Measurements from ENCODE around the gene ZNF205. TPM values are rescaled to one million over a fixed set of nuclear protein-coding genes. Genes with fewer than 3 reads are reported as not detected.
"Not testable (repeated sequence)": the region's sequence is repeated elsewhere in the genome, so short reads cannot be mapped to it uniquely, and the experiment has no call there.

ZNF205 gene
- total RNA-seq, 1 experiment from 2014 or later, result 9.3 TPM

DNA sequence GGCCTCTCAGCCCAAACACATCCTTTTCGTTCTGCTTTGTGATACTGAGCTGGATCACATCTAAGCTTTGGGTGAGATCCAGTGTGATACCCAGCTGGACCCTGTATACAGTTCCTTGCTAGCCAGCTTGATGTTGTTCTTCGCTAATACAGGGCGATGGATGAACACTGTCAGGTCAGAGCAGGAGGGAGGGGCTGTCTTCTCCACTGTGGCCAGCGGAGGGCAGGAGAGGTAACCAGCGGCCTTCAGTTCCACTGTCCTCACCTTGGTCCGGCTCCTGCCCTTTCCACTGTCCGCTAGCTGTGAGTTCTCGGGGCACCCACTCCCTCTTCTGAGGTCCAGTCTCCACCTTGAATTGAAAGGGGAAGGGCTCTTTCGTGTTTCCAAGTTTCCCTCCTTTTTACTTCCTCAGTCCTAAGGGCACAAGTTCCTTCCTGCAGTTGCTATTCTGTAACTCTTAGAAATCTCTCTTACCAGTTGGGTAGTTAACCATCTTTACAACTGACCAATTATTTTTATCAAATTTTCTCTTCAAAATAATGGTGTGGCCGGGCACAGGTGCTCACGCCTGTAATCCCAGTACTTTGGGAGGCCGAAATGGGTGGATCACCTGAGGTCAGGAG is 19.5 kb downstream of the ZNF205 start:
- peak; percentile 43 for DNase-seq (ENCODE audit: low read depth)

GRCh38 chr16:3133844-3134243 is 21.5 kb downstream of the ZNF205 start:
- DNase-seq (ENCODE audit: low read depth), result no peak

DNA sequence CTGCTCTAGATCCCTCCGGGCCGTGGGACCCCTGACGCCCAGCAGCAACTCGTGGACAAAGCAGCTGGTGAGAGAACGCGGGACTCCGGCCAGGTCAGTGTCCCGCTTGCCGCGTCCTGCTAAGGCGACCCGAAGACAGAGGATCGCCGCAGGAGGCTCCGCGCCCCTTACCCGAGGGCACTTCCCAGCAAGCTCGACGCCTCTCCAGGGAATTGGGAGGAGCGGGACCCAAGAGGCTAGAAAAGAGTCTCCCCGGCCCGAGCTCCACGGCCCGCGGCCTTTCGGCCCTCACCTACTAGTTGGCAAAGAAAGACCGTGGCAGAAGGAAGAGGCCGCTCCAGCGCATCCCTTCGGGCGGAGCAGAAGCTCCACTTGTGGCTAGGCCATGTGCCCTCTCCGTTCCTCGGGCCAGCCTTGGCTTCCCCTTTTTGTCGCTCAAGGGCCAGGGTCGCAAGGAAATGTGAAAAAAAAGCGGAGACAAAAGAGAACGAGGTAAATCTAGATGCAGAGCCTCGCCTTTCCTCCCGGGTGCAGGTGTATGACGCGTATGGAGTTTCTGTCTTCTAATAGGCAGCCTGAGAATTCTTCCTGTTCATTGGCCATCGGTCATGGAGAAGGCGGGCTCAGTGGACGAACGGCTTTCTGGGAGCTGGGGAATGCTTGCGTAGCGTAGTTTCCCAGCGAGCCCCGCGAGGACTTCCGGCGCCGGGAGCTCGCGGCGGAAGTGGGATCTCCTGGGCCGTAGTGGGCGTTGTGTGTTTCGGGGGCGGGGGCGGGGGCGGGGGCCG is 22.1 kb downstream of the ZNF205 start, which contains the start of gene ZNF213:
ZNF213 (plus strand) TSS at position 692 of the 788 bp plus-strand sequence. CDS start 2,252 bp downstream, outside the sequence.
- DNase-seq (ENCODE audit: low read depth), result peak; percentile 97

- DNase-seq (ENCODE audit: low read depth), result no peak
Measured at GRCh38 chr16:3135126-3135715, 22.8 kb downstream of the ZNF205 start.

DNA sequence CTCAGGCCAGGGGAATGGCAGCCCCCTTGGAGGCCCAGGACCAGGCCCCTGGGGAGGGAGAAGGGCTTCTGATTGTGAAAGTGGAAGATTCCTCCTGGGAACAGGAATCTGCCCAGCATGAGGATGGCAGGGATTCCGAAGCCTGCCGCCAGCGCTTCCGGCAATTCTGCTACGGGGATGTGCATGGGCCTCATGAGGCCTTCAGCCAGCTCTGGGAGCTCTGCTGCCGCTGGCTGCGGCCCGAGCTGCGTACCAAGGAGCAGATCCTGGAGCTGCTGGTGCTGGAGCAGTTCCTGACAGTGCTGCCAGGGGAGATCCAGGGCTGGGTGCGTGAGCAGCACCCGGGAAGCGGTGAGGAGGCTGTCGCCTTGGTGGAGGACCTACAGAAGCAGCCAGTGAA is 24.9 kb downstream of the ZNF205 start:
- no peak for DNase-seq (ENCODE audit: low read depth)

DNA sequence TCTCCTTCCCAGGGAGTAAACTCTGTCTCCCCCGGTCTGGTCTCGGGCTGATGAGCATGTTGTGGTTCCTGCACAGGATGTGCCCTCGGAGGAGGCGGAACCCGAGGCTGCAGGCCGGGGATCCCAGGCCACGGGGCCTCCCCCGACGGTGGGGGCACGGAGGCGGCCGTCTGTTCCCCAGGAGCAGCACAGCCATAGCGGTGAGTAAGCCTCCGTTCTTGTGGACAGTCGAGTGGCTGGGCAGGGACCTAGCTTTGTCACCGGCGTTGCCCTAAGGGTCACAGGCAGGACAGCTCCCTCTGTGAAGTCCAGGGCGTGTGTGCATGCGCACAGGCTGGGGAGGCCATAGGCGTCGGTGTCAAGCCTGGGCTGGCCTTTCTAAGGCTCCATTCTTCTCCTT is 26.0 kb downstream of the ZNF205 start:
- DNase-seq (ENCODE audit: low read depth), result no peak

DNA sequence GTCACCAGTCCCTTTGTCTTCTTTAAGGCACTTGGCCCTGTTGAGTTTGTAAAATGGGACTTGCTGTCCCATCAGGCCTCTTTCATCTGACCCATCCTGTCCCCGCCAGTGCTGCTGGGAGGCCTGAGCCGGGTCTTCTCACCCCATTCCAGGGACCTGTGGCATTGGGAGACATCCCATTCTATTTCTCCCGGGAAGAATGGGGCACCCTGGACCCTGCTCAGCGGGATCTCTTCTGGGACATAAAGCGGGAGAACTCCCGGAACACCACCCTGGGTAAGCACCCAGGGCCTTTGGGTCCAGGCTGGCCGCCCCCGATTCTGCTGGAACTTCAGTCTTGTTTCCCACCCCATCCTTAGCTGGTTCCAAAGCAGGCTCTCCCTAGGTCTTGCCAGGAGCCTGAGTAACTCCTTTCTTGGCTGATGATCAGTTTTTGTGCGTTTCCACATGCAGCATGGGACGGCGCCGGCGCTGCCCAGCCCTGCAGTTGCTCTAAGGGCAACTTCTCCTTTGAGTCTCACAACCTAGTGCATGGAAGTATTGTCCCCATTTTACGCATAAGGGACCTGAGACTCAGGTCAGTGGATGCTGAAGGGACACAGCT is 26.5 kb downstream of the ZNF205 start:
- no peak for DNase-seq (ENCODE audit: low read depth)

GRCh38 chr16:3139561-3139960 is 27.2 kb downstream of the ZNF205 start:
- not testable (repeated sequence) for DNase-seq (ENCODE audit: low read depth)

- DNase-seq (ENCODE audit: low read depth), result no peak
Measured at GRCh38 chr16:3140603-3141427, 28.4 kb downstream of the ZNF205 start.

DNA sequence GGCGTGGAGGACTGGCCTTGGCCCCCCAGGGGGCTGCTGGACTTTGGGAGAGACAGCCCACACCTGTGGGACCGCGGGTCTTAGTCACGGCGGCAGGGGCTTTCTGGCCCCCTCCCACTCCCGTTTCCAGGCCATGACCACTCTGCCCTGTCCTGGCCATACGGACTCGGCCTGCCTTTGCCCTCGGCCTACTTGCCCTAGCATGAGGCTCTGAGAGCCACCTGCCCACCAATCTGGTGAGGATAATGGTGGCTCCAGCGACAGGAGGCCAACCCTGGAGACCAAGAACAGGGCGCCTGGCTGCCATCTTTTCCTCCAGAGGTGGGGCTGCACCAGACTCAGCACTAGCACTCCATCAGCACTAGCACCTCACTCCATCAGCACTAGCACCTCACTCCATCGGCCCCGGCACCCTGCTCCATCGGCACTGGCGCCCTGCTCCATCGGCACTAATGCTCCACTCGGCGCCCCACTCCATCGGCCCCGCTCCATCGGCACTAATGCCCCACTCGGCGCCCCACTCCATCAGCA is 29.5 kb downstream of the ZNF205 start:
- DNase-seq (ENCODE audit: low read depth), result no peak

- DNase-seq (ENCODE audit: low read depth), result no peak
Measured at GRCh38 chr16:3142327-3142726, 29.9 kb downstream of the ZNF205 start.

DNA sequence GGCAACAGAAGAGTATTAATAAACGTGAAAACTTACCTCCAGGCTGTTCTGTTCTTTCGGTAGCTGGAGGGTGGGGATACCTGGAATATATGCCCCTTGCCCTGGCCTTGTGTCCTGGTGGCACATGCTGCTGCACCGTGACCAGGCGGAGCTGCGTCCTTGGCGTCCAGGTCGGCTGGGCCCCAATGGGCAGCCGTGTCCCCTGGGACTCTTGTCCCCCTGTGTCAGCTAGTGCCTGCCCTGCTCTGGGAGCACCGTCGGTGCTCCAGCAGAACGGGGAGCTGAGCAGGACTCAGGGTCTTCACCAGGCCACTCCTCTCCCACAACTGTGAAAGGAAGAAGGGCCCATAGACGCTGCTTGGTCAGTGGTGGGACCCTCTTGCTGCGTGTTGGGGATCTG is 30.4 kb downstream of the ZNF205 start:
- DNase-seq (ENCODE audit: low read depth), result no peak

- DNase-seq (ENCODE audit: low read depth), result no peak
Measured at GRCh38 chr16:3143189-3143588, 30.8 kb downstream of the ZNF205 start.

DNA sequence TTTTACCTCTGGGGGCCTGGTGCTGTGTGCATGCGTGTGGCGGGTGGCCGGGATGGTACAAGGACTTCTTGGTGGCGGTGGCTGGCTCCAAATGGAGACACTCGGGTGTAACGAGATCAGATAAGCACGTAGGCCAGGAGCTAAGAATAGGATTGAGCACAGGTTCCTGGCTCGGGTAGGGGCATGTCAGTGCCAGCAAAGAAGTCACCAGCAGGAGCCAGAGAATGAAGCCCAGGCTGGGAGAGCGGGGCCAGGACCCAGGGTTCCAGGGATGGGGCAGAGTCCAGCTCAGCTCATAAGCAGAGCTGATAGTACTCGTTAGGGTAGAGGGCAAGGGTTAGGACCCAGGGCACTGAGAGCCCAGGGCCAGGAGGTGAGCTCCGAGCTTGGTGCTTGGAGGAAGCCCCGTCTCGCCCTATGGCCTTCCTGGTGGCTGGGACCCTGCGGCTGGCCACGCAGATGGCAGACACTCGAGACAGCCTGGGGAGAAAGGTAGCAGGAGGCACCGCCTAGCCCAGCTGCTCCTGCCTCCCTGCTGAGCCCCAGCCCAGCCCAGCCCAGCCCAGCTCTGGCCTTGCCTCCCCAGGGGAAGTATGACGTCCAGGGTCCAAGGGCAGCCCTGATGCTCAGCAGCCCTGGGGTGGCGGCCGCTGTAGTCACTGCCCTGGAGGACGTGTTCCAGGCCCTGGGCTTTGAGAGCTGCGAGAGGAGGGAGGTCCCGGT is 31.4 kb downstream of the ZNF205 start:
- no peak for DNase-seq (ENCODE audit: low read depth)

- no peak for DNase-seq (ENCODE audit: low read depth)
Measured at GRCh38 chr16:3144321-3144983, 32.1 kb downstream of the ZNF205 start.

- DNase-seq (ENCODE audit: low read depth), result no peak
Measured at GRCh38 chr16:3145151-3145550, 32.8 kb downstream of the ZNF205 start.

- DNase-seq (ENCODE audit: low read depth), result no peak
Measured at GRCh38 chr16:3145660-3146059, 33.3 kb downstream of the ZNF205 start.

DNA sequence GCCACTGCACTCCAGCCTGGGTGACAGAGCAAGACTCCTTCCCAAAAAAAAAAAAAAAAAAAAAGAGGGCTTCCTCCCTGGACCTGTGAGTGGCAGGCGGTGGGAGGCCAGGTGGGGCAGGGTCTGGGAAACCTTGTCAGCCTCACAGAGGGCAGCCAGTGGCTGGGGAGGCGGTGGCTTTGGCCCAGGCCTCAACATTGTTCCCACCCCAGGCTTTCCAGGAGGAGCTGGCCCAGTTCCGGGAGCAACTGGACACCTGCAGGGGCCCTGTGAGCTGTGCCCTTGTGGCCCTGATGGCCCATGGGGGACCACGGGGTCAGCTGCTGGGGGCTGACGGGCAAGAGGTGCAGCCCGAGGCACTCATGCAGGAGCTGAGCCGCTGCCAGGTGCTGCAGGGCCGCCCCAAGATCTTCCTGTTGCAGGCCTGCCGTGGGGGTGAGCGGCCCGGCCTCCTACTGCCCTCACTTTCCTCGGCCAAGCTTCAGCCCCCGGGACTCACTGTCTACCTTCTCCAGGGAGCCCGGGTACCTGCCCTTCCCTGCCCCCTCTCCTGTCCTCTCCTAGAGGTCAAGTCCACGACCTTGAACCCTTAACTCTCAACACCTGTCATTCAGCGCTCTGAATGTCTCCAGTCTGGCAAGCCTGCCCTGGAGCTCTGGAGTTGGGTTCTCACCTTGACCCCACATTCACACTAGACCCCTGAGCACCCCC is 34.8 kb downstream of the ZNF205 start:
- DNase-seq (ENCODE audit: low read depth), result no peak

- no peak for DNase-seq (ENCODE audit: low read depth)
Measured at GRCh38 chr16:3147757-3148104, 35.3 kb downstream of the ZNF205 start.
